Stomach (tissue), 4 donors: ENCODE results near the gene RASL12.

ENCODE experiments used
- EP300 ChIP-seq: sonication (generic); formaldehyde crosslinking; IDR thresholded peaks from one replicate; pipeline ENCODE4 v1.6.1; 2017; ENCODE audit warnings: antibody characterized with exemption
- POLR2A ChIP-seq, 4 donors: fragments of 450-650 bp; IDR thresholded peaks; one replicate each; pipeline ENCODE4 v1.6.1; 2016; ENCODE audit warnings: antibody characterized with exemption in 4 of 4, control low read depth in 2 of 4, mild to moderate bottlenecking in 1 of 4, moderate library complexity in 1 of 4
- POLR2AphosphoS5 ChIP-seq, 3 donors: sonication (generic); formaldehyde crosslinking; IDR thresholded peaks; one replicate each; pipeline ENCODE4 v1.6.1; 2016; ENCODE audit warnings: antibody characterized with exemption in 3 of 3
- TF ChIP-seq, protein P1 (sequence below), 7 experiments: fragments of 450-650 bp in 4 of 7; fragments of 200-600 bp in 3 of 7; sonication (generic) in 3 of 7; IDR thresholded peaks; one replicate each; pipeline ENCODE4 v1.5.1; 2016 to 2019; ENCODE audit warnings: antibody characterized with exemption in 7 of 7, control low read depth in 2 of 7, mild to moderate bottlenecking in 1 of 7

DNA sequence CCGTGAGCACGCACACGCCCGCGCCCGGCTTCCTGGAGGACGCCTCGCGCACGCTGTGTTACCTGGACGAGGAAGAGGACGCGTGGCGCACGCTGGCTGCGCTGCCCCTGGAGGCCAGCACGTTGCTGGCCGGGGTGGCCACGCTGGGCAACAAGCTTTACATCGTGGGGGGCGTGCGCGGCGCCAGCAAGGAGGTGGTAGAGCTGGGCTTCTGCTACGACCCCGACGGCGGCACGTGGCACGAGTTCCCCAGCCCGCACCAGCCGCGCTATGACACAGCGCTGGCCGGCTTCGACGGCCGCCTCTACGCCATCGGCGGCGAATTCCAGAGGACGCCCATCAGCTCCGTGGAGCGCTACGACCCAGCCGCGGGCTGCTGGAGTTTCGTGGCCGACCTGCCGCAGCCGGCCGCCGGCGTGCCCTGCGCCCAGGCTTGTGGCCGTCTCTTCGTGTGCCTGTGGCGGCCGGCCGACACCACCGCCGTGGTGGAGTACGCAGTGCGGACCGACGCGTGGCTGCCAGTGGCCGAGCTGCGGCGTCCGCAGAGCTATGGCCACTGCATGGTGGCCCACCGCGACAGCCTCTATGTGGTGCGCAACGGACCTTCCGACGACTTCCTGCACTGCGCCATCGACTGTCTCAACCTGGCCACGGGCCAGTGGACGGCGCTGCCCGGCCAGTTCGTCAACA lies 9.6 kb upstream of the RASL12 start:
- TF ChIP-seq, protein P1, sequence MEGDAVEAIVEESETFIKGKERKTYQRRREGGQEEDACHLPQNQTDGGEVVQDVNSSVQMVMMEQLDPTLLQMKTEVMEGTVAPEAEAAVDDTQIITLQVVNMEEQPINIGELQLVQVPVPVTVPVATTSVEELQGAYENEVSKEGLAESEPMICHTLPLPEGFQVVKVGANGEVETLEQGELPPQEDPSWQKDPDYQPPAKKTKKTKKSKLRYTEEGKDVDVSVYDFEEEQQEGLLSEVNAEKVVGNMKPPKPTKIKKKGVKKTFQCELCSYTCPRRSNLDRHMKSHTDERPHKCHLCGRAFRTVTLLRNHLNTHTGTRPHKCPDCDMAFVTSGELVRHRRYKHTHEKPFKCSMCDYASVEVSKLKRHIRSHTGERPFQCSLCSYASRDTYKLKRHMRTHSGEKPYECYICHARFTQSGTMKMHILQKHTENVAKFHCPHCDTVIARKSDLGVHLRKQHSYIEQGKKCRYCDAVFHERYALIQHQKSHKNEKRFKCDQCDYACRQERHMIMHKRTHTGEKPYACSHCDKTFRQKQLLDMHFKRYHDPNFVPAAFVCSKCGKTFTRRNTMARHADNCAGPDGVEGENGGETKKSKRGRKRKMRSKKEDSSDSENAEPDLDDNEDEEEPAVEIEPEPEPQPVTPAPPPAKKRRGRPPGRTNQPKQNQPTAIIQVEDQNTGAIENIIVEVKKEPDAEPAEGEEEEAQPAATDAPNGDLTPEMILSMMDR (IDR thresholded peaks at IDR 0.05) = no peak
- no peak for TF ChIP-seq POLR2A (IDR thresholded peaks at IDR 0.05)
- no peak for TF ChIP-seq POLR2AphosphoS5 (IDR thresholded peaks at IDR 0.05)
- TF ChIP-seq EP300 = no peak
